Glomerular visceral epithelial cell (primary cell): Measurements from ENCODE around the gene CNTFR.

Experiments used
- DNase-seq: peaks from one replicate; pipeline ENCODE4 v3.0.0-alpha.2; 2016; ENCODE audit errors: extremely low spot score

Gene CNTFR

GRCh38 chr9:34522971-34523797, 66.3 kb downstream of the CNTFR start, which contains the start of gene ENHO:
ENHO (minus strand) TSS chr9:34522990; CDS start chr9:34521695, 1,295 bp downstream.
- DNase-seq: peak; percentile 93

GRCh38 chr9:34522091-34522887, 67.2 kb downstream of the CNTFR start:
- DNase-seq: no peak

- DNase-seq: no peak
These were observed 68.0 kb downstream of the CNTFR start for GRCh38 chr9:34521406-34522045.

GRCh38 chr9:34520505-34521385, 68.8 kb downstream of the CNTFR start:
- no peak for DNase-seq

GRCh38 chr9:34520096-34520495, 69.4 kb downstream of the CNTFR start:
- DNase-seq: no peak

- DNase-seq: no peak
These were observed 70.1 kb downstream of the CNTFR start for GRCh38 chr9:34519321-34520020.

- no peak for DNase-seq
These were observed 70.6 kb downstream of the CNTFR start for GRCh38 chr9:34518896-34519295.

- no peak for DNase-seq
These were observed 71.4 kb downstream of the CNTFR start for GRCh38 chr9:34518110-34518616.

GRCh38 chr9:34517185-34517584, 72.3 kb downstream of the CNTFR start:
- no peak for DNase-seq

- DNase-seq: no peak
These were observed 73.6 kb downstream of the CNTFR start for GRCh38 chr9:34515959-34516358.

GRCh38 chr9:34514816-34515215, 74.7 kb downstream of the CNTFR start:
- DNase-seq: no peak

GRCh38 chr9:34514401-34514800, 75.1 kb downstream of the CNTFR start:
- no peak for DNase-seq

GRCh38 chr9:34513567-34514214, 75.8 kb downstream of the CNTFR start:
- DNase-seq: no peak

- DNase-seq: no peak
These were observed 77.1 kb downstream of the CNTFR start for GRCh38 chr9:34512131-34513078.

GRCh38 chr9:34510497-34511468, 78.7 kb downstream of the CNTFR start:
- DNase-seq: no peak

GRCh38 chr9:34508951-34509350, 80.6 kb downstream of the CNTFR start:
- DNase-seq: no peak

- DNase-seq: no peak
These were observed 81.1 kb downstream of the CNTFR start for GRCh38 chr9:34508463-34508862.

- DNase-seq: no peak
These were observed 81.6 kb downstream of the CNTFR start for GRCh38 chr9:34507966-34508365.
